Activated naive CD4-positive, alpha-beta T cell treated with anti-CD3 and anti-CD28 coated beads, Interleukin-2, amount 10 ng/mL, durations not matched to agents 7 days and 5 days (primary cell): ENCODE data around the gene FBXO44.
"Not testable (repeated sequence)": the region's sequence is repeated elsewhere in the genome, so short reads cannot be mapped to it uniquely, and the experiment has no call there.

Experiments
- CTCF ChIA-PET: fragments of 350-600 bp; sonication (Branson Sonifier 250); formaldehyde crosslinking; loops from one replicate; lab custom pipeline; 2021; ENCODE audit warnings: antibody characterized with exemption; lab: Charles Lee
- DNase-seq: peaks from one replicate; pipeline ENCODE4 v3.0.0-alpha.2; 2020
- H3K27ac Mint-ChIP-seq: one replicate; pipeline ENCODE4 v1.8.0; 2021; ENCODE audit warnings: mild to moderate bottlenecking, moderate library complexity, mixed read lengths
- H3K27me3 Mint-ChIP-seq: one replicate; pipeline ENCODE4 v1.8.0; 2021; ENCODE audit warnings: mild to moderate bottlenecking, mixed read lengths
- H3K36me3 Mint-ChIP-seq: one replicate; pipeline ENCODE4 v1.8.0; 2021; ENCODE audit warnings: mixed read lengths
- H3K4me1 Mint-ChIP-seq: one replicate; pipeline ENCODE4 v1.8.0; 2021; ENCODE audit warnings: mixed read lengths
- H3K4me3 Mint-ChIP-seq: one replicate; pipeline ENCODE4 v1.8.0; 2021; ENCODE audit warnings: mild to moderate bottlenecking, moderate library complexity, mixed read lengths
- H3K9me3 Mint-ChIP-seq: one replicate; pipeline ENCODE4 v1.8.0; 2021; ENCODE audit warnings: mixed read lengths

The FBXO44 gene, protein sequence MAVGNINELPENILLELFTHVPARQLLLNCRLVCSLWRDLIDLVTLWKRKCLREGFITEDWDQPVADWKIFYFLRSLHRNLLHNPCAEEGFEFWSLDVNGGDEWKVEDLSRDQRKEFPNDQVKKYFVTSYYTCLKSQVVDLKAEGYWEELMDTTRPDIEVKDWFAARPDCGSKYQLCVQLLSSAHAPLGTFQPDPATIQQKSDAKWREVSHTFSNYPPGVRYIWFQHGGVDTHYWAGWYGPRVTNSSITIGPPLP

DNA sequence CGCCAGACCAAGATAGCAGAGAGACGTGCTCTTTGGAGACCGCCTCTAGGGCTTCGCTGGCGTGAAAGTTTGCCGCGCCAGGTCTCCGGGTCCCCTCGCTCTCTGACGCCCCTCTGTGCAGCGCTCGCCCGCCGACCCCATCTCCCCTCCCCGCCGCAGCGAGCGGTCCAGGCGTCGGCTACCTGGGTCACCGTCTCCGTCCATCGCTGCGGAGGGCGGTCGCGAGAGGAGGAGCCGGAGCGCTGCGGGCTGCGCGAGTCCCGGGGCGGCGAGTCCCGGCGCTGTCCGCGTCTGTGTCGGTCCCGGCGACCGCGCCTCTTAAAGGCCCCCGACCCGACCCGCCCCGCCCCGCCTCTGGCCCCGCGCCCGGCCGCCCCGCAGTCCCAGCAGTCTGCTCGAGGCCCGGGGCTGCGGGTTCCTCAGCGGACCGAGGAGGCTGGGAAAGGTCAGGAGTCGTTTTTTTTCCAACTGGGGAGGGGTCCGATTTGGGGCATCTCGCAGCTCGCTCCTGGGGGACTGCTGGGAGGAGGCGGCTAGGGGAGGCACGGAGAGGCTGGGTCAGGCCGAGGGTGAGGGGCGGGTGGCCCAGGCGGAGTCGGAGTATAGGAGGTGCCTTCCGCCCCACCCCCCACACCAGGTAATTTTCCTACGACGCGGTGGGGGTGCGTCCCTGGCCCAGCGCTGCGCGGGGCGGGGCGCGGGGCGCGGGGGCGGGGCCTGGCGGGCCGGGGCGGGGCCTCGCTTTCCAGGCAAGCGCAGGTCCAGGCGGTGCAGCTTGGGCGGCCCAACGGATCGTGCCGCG is at the start of gene FBXO44, which contains the start of gene FBXO2:
FBXO44 (plus strand) TSS at position 741 of the 802 bp plus-strand sequence. CDS start 959 bp downstream, outside the sequence.
FBXO2 (minus strand) TSS at position 293 of the 802 bp plus-strand sequence; CDS start at position 204, 89 bp downstream.
- H3K9me3 Mint-ChIP-seq, result no peaks in the 10 kb centered on the region
- CTCF ChIA-PET, result interaction anchor here (1.7 kb wide), 1 partner anchor 10 kb away, joined by 6 read pairs; the partner anchor contains the start of gene FBXO6
- H3K27ac Mint-ChIP-seq, result no peak within 1 kb of the TSS

DNA sequence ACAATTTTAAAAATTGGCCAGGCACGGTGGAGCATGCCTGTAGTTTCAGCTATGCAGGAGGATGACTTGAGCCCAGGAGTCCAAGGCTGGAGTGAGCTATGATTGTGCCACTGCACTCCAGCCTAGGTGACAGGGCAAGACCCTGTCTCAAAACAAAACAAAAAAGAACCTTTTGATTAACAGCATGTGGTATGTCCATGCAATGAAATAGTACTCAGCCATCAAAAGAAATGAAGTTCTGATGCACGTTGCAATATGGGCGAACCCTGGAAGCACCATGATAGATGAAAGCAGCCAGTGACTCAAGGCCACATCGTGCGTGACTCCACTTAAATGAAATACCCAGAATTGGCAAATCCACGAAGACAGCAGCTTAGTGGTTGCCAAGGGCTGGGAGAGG is 47.9 kb upstream of the FBXO44 start:
- CTCF ChIA-PET, result interaction anchor here (2.1 kb wide), 1 partner anchor 569 kb away, joined by 7 read pairs; no protein-coding TSS in a partner anchor
- peaks cover 33% of the 10 kb centered on the region for H3K27me3 Mint-ChIP-seq
- no peaks in the 10 kb centered on the region for H3K9me3 Mint-ChIP-seq
- no peak for DNase-seq
- H3K36me3 Mint-ChIP-seq, result no peaks in the 10 kb centered on the region
- no peaks in the 10 kb centered on the region for H3K4me1 Mint-ChIP-seq
- no peak overlapping the region for H3K27ac Mint-ChIP-seq
- no peak overlapping the region for H3K4me3 Mint-ChIP-seq

More for the DNA sequence above, at the start of gene FBXO44, which contains the start of gene FBXO2:
- H3K4me3 Mint-ChIP-seq, result peak within 1 kb of the TSS; percentile 74
- H3K36me3 Mint-ChIP-seq, result peaks cover 13% of the 10 kb centered on the region
- peak; percentile 79 for DNase-seq
- H3K27me3 Mint-ChIP-seq, result peaks cover 39% of the 10 kb centered on the region
- H3K4me1 Mint-ChIP-seq, result peaks cover 29% of the 10 kb centered on the region

DNA sequence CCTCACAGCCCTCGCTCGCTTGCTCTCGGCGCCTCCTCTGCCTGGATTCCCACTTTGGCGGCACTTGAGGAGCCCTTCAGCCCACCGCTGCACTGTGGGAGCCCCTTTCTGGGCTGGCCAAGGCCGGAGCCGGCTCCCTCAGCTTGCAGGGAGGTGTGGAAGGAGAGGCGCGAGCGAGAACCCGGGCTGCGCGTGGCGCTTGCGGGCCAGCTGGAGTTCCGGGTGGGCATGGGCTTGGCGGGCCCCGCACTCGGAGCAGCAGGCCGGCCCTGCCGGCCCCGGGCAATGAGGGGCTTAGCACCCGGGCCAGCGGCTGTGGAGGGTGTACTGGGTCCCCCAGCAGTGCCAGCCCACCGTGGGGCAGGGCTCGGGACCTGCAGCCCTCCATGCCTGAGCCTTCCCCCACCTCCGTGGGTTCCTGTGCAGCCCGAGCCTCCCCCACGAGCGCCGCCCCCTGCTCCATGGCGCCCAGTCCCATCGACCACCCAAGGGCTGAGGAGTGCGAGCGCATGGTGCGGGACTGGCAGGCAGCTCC is 46.0 kb upstream of the FBXO44 start:
- peaks cover 31% of the 10 kb centered on the region for H3K27me3 Mint-ChIP-seq
- H3K36me3 Mint-ChIP-seq, H3K4me1 Mint-ChIP-seq, DNase-seq, H3K4me3 Mint-ChIP-seq, H3K9me3 Mint-ChIP-seq, H3K27ac Mint-ChIP-seq: not testable (repeated sequence)
- CTCF ChIA-PET, result interaction anchor here (2.1 kb wide), 1 partner anchor 571 kb away, joined by 7 read pairs; no protein-coding TSS in a partner anchor

DNA sequence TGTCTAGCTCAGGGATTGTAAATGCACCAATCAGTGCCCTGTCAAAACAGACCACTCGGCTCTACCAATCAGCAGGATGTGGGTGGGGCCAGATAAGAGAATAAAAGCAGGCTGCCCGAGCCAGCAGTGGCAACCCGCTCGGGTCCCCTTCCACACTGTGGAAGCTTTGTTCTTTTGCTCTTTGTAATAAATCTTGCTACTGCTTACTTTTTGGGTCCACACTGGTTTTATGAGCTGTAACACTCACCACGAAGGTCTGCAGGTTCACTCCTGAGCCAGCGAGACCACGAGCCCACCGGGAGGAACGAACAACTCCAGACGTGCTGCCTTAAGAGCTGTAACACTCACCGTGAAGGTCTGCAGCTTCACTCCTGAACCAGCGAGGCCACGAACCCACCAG is 45.3 kb upstream of the FBXO44 start:
- CTCF ChIA-PET, H3K4me3 Mint-ChIP-seq, H3K27ac Mint-ChIP-seq, DNase-seq, H3K4me1 Mint-ChIP-seq, H3K36me3 Mint-ChIP-seq, H3K9me3 Mint-ChIP-seq: not testable (repeated sequence)
- peaks cover 35% of the 10 kb centered on the region for H3K27me3 Mint-ChIP-seq

DNA sequence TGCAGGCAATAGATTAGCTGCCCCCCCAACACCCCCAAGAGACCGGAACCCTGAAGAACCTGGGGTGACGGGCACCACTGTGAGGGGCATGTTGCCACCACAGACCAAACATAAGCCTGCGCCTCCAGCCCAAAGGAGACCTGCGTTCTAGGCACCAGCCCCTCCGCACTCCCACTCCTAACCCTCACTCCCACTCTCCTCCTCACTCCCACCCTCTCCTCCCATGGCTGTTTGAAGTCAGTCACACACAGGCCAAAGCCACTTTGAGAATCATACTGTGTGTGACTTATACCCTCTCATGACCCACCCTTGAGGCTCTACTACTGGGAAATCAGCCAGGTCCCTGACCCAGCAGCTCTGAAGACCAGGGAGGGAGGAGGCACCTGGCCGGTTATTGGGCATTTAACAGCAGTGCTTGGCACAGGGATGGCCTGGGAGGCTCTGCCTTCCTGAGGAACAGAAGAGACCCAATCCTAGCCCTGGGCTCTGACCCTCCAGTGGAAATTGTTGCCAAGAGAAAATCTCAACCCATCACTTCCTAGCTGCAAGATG is 44.0 kb upstream of the FBXO44 start:
- Mint-ChIP-seq H3K36me3 (no peaks in the 10 kb centered on the region), H3K27me3 (peaks cover 31% of the 10 kb centered on the region), H3K9me3 (no peaks in the 10 kb centered on the region), H3K4me1 (no peaks in the 10 kb centered on the region), H3K27ac (no peak overlapping the region), H3K4me3 (no peak overlapping the region)
- no peak for DNase-seq
- CTCF ChIA-PET, result interaction anchor here (1.3 kb wide), 1 partner anchor 573 kb away, joined by 3 read pairs; no protein-coding TSS in a partner anchor

DNA sequence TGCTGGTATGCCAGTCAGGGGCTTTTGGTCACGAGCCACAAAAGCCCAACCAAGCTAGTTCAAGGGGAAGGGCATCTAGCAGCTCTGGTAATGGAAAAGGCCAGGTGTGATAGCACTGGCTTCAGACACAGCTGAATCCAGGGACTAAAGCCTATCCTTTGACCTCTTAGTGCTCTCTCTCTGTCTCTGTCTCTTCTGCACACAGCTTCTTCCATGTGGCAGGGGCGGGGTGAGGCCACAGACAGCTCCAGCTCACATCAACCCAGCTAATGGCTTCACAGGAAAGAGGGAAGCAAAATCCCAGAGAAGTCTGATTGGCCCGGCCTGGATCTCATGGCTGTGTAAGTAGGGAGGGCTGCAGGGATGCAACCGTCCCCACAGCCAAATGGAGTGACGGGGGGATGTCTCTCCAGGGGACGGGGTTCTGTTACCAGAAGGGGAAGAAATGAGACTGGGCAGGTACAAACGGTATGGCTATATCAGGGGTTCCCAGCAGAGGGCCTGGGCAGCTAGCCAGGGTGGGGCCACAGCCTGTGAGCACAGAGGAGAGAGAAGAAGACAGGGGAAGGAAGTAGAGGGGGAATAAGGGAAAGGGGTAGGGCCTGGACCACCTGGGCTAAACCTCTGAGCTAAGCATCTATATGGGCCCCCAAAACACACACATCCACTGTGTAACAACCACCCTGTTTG is 42.9 kb upstream of the FBXO44 start:
- CTCF ChIA-PET, result interaction anchor here (0.5 to 1.7 kb wide), 3 partner anchors 170 to 574 kb away, joined by 3 read pairs; no protein-coding TSS in a partner anchor
- peaks cover 32% of the 10 kb centered on the region for H3K27me3 Mint-ChIP-seq
- H3K27ac Mint-ChIP-seq, result no peak overlapping the region
- no peaks in the 10 kb centered on the region for H3K9me3 Mint-ChIP-seq
- no peaks in the 10 kb centered on the region for H3K4me1 Mint-ChIP-seq
- H3K36me3 Mint-ChIP-seq, result no peaks in the 10 kb centered on the region
- no peak overlapping the region for H3K4me3 Mint-ChIP-seq
- no peak for DNase-seq

DNA sequence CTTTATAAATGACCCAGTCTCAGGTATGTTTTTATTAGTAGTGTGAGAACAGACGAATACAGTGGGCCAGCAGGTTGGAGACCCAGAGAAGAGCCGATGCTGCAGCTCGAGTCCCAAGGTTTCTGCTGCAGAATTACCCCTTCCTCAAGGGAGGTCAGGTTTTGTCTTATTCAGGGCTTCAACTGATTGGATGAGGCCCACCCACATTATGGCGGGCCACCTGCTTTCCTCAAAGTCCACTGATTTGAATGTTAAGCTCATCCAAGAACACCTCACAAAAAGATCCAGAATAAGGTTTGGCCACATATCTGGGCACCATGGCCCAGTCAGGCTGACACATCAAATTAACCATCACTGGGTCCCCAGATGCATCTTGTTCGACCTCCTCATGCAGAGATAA is 41.3 kb upstream of the FBXO44 start:
- H3K4me3 Mint-ChIP-seq, result no peak overlapping the region
- no peaks in the 10 kb centered on the region for H3K4me1 Mint-ChIP-seq
- H3K27me3 Mint-ChIP-seq, result peaks cover 33% of the 10 kb centered on the region
- H3K36me3 Mint-ChIP-seq, result no peaks in the 10 kb centered on the region
- CTCF ChIA-PET, result interaction anchor here (0.6 kb wide), 1 partner anchor 9 kb away, joined by 3 read pairs; no protein-coding TSS in a partner anchor
- H3K27ac Mint-ChIP-seq, result no peak overlapping the region
- no peak for DNase-seq
- H3K9me3 Mint-ChIP-seq, result no peaks in the 10 kb centered on the region

DNA sequence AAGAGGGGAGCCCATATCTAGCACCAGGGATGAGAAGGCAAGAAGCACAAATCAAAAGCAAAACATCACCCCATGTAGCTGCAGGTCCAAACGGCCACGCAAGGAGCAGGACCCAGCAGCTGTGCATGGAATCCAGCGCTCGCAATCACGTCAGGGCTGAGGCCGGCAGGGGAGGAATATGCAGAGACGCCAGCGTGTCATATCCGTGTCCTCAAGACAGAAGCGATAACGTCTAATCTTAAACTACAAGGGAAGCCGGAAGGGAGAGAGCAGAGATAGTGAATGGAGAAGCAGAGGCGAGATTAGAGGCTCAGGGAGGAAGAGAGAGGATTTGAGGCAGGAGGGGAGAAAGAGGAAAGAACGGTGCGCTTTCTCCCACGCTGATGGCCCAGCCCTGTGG is 39.6 kb upstream of the FBXO44 start:
- H3K36me3 Mint-ChIP-seq, result no peaks in the 10 kb centered on the region
- H3K4me1 Mint-ChIP-seq, result no peaks in the 10 kb centered on the region
- CTCF ChIA-PET, result no interaction called here
- H3K9me3 Mint-ChIP-seq, result no peaks in the 10 kb centered on the region
- H3K4me3 Mint-ChIP-seq, result no peak overlapping the region
- H3K27me3 Mint-ChIP-seq, result peaks cover 33% of the 10 kb centered on the region
- no peak for DNase-seq
- no peak overlapping the region for H3K27ac Mint-ChIP-seq

DNA sequence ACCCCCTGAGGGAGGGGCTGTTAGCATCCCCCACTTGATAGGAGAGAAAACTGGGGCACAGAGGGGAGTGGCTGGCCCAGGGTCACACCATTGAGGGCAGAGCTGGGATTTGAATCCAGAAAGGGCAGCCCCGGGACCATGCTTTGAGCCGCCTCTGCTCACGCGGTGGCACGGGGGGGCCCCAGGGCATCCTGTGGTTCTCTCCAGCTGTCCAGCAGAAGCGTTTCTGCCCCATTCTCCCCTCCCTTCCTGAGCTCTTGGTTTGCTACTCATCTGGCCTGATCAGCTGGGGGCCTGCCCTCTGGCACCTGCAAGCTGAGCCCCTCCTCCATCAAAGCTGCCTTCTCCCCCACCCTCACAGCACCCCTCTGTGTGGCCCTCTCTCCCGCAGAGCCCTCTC is 37.9 kb upstream of the FBXO44 start:
- Mint-ChIP-seq H3K27me3 (peaks cover 37% of the 10 kb centered on the region), H3K4me3 (no peak overlapping the region), H3K4me1 (no peaks in the 10 kb centered on the region), H3K36me3 (no peaks in the 10 kb centered on the region), H3K27ac (no peak overlapping the region), H3K9me3 (no peaks in the 10 kb centered on the region)
- no peak for DNase-seq
- CTCF ChIA-PET, result no interaction called here

DNA sequence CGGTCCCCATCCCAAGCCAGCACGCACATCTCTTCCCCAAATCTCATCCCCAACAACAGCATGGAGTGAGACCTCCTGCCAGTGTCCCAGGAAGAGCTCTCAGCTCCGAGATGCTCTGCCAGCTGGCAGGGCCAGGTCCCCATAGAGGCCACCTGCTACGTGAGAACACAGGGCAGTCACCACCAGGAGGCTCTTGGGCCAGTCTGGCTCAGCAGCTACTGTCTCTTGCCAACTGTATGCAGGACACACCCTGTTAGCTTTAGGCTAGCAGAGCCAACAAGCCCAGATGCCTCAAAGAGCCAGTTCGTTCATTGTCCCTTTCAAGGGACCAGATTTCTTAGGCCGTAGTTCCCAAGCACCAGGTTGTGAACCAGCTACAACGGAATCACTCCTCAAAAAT is 37.4 kb upstream of the FBXO44 start:
- peaks cover 39% of the 10 kb centered on the region for H3K27me3 Mint-ChIP-seq
- DNase-seq, result no peak
- no peak overlapping the region for H3K4me3 Mint-ChIP-seq
- no peaks in the 10 kb centered on the region for H3K4me1 Mint-ChIP-seq
- H3K36me3 Mint-ChIP-seq, result no peaks in the 10 kb centered on the region
- CTCF ChIA-PET, result no interaction called here
- no peaks in the 10 kb centered on the region for H3K9me3 Mint-ChIP-seq
- no peak overlapping the region for H3K27ac Mint-ChIP-seq

DNA sequence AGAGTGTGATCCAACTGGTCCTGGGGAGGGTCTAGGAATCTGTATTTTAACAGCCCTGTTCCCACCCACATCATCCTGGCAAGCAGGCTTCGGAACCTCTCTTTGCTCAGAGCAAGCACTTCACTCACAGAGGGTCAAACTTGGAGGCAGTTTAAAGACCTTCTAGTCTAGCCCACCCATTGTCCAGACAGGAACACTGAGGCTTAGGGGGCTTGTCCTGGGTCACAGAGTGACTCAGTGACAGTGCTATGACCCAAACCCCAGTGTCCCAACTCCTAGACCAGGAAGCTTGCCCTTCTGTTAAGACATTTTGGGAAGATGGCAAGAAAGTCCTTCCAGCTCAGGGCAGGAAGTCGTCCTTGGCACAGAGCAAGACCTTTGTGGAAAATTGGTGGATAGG is 36.9 kb upstream of the FBXO44 start:
- Mint-ChIP-seq H3K27ac (no peak overlapping the region), H3K4me1 (no peaks in the 10 kb centered on the region), H3K9me3 (no peaks in the 10 kb centered on the region), H3K4me3 (no peak overlapping the region), H3K27me3 (peaks cover 37% of the 10 kb centered on the region), H3K36me3 (no peaks in the 10 kb centered on the region)
- no peak for DNase-seq
- CTCF ChIA-PET, result no interaction called here

DNA sequence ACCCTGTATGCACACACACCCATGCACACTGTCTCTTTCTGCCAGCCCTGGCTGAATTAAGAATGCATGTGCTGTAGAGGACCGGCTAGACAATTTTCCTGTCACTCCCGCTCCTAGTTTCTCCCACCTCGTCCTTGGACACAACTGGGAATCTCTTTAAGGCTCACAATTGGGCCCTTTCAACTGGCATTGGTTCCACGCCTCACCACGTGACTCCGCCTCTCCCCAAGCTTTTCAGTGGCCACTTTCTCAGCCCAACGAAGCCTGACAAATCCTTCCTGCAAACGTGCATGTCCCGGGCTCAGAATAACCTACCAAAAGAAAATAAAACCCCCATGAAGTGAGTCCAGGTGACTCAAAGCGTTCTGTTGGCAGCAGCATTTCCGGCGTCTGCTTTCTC is 34.3 kb upstream of the FBXO44 start:
- no peak for DNase-seq
- Mint-ChIP-seq H3K36me3 (no peaks in the 10 kb centered on the region), H3K4me3 (no peak overlapping the region), H3K27me3 (peaks cover 42% of the 10 kb centered on the region), H3K27ac (no peak overlapping the region), H3K9me3 (no peaks in the 10 kb centered on the region), H3K4me1 (no peaks in the 10 kb centered on the region)
- CTCF ChIA-PET, result no interaction called here

DNA sequence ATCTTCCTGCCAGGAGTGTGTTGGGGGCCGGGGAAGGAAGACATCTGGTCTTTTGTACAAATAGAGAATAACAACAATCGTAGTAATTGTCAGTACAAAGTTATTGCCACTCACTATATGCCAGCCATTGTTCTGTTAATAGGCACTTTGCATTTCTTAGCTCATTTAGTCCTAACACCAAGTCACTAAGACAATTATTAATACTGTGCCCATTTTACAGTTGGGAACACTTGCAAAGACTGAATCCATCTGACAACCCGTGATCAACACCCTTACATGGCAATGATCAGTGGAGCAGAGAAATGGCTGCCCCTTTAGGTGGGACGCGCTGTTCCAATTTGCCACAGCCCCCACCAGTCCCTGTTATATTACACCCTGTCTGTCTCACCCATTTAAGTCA is 33.8 kb upstream of the FBXO44 start:
- H3K4me1 Mint-ChIP-seq, result no peaks in the 10 kb centered on the region
- peaks cover 43% of the 10 kb centered on the region for H3K27me3 Mint-ChIP-seq
- no peak for DNase-seq
- no peaks in the 10 kb centered on the region for H3K36me3 Mint-ChIP-seq
- H3K27ac Mint-ChIP-seq, result no peak overlapping the region
- no peaks in the 10 kb centered on the region for H3K9me3 Mint-ChIP-seq
- CTCF ChIA-PET, result no interaction called here
- H3K4me3 Mint-ChIP-seq, result no peak overlapping the region

DNA sequence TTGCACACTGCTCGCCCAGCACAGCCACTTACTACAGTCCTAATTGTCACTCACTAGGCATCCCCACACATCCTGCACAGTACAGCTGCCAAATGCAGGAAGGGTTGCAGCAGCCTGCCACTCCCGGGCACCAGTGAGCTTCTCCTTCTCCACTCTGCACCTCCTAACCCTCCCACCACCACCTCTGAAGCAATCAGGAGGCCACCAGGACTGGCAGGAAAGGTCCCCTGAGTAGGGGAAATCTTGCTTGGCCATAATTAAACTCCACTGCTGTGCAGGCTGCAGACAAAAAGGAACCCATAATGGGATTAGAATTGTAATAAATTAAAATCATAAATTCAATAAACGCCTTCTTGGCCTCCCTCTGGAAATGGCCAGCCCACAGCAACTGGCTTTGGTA is 32.3 kb upstream of the FBXO44 start:
- H3K27ac Mint-ChIP-seq, result no peak overlapping the region
- H3K27me3 Mint-ChIP-seq, result peaks cover 40% of the 10 kb centered on the region
- H3K9me3 Mint-ChIP-seq, result no peaks in the 10 kb centered on the region
- CTCF ChIA-PET, result no interaction called here
- H3K4me3 Mint-ChIP-seq, result no peak overlapping the region
- H3K36me3 Mint-ChIP-seq, result no peaks in the 10 kb centered on the region
- no peaks in the 10 kb centered on the region for H3K4me1 Mint-ChIP-seq
- DNase-seq, result no peak
